ENCODE results near the gene GPR18.

Gene GPR18

DNA sequence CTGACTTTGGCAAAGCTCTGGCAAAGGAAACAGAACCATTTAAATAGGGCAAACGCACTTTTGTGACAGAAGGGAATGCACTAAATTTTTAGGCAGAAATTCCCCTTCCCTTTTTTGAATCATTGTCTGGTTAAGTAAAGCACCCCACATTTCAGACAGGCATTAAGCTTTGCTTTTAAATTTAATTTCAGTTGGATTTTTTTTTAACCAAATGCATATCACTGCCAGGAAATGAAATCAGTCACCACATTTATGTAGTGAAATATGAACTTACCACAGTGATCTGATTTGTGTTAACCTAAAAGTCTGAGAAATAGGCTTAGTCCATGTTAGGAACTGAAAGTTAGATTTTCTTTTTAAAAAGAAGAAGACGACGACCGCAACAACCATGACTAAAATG, 38.2 kb upstream of the GPR18 start:
- H3K9ac ChIP-seq (ENCODE audit: insufficient read length) = peak overlapping the region; percentile 26
- TF ChIP-seq FOXP2 (optimal IDR thresholded peaks at IDR 0.05; ENCODE audit: control extremely low read depth, extremely low read length, insufficient read depth) = no peak
- TF ChIP-seq POLR2AphosphoS5 (IDR thresholded peaks at IDR 0.05; ENCODE audit: borderline replicate concordance, low read depth, low read length) = no peak
- TF ChIP-seq EZH2 (IDR thresholded peaks at IDR 0.05) = no peak
- no peaks in the 10 kb centered on the region for H3K36me3 ChIP-seq (ENCODE audit: insufficient read depth, low read length)
- DNase-seq (ENCODE audit: low read depth, low spot score) = no peak
- H3K27ac ChIP-seq = peak overlapping the region; percentile 90
- peak overlapping the region; percentile 21 for H3K4me3 ChIP-seq
- no peaks in the 10 kb centered on the region for H3K9me3 ChIP-seq (ENCODE audit: low read depth, low read length)

DNA sequence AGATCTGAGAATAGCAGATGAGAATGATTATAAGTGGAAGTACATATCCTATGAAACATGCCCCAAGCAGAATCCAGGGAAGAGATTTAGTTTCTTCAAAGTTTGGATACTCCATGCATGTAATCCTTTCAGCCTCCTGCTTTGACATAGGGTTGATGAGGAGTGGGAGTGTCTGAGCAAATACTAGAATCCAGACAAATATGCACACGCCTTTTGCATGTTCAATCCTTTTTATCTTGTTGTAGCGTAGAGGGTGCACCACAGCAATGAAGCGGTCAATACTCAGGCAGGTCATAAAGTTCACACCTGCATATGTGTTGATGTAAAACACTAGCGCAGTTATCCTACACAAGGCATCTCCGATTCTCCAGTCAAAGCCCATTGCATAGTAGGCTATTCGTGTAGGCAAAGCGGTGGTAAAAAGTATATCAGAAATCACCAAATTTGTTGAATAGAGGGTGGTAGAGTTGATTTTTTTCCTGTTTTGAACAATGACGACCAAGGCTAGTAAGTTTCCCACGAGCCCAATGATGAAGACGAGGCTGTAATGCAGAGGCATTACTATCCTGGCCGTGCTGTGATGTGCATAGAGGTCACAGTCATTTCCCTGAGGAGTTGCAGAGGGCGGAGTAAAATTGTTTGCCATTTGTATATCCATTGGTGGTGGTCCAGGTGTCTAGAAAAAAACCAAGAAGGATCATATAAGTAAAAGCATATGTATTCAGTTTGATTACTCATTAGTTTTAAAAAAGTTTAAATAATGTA, 37.5 kb upstream of the GPR18 start:
- DNase-seq (ENCODE audit: low read depth, low spot score) = no peak

DNA sequence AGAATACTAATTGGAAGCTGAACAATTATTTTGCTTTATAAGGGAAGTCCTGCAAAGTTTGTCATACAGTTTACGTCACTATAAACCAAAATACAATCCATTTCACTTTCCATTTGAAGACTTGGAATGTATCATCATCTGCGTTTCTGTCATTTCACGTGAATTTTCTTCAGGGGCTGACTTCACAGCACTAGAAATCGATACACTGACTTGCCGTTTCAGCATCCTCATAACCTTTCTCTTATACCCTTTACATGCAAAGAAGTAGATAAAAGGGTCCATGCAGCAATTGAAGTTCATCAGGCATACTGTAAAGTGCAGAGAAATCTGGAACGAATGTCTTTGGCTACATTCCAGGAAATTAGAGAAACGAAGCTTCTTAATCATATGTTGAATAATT, 36.8 kb upstream of the GPR18 start:
- H3K9me3 ChIP-seq (ENCODE audit: low read depth, low read length) = no peaks in the 10 kb centered on the region
- H3K4me3 ChIP-seq = no peak overlapping the region
- TF ChIP-seq POLR2AphosphoS5 (IDR thresholded peaks at IDR 0.05; ENCODE audit: borderline replicate concordance, low read depth, low read length) (no peak), EZH2 (IDR thresholded peaks at IDR 0.05) (no peak), FOXP2 (optimal IDR thresholded peaks at IDR 0.05; ENCODE audit: control extremely low read depth, extremely low read length, insufficient read depth) (no peak)
- no peak overlapping the region for H3K9ac ChIP-seq (ENCODE audit: insufficient read length)
- no peak for DNase-seq (ENCODE audit: low read depth, low spot score)
- no peaks in the 10 kb centered on the region for H3K36me3 ChIP-seq (ENCODE audit: insufficient read depth, low read length)
- peak overlapping the region; percentile 90; the same call in 1 of the 2 replicates for H3K27ac ChIP-seq

More for the DNA sequence above, 37.5 kb upstream of the GPR18 start:
- Histone ChIP-seq H3K9ac (ENCODE audit: insufficient read length) (no peak overlapping the region), H3K4me3 (no peak overlapping the region), H3K27ac (peak overlapping the region; percentile 90; the same call in 1 of the 2 replicates), H3K36me3 (ENCODE audit: insufficient read depth, low read length) (no peaks in the 10 kb centered on the region), H3K9me3 (ENCODE audit: low read depth, low read length) (no peaks in the 10 kb centered on the region)
- TF ChIP-seq EZH2 (IDR thresholded peaks at IDR 0.05) (no peak), FOXP2 (optimal IDR thresholded peaks at IDR 0.05; ENCODE audit: control extremely low read depth, extremely low read length, insufficient read depth) (no peak)

DNA sequence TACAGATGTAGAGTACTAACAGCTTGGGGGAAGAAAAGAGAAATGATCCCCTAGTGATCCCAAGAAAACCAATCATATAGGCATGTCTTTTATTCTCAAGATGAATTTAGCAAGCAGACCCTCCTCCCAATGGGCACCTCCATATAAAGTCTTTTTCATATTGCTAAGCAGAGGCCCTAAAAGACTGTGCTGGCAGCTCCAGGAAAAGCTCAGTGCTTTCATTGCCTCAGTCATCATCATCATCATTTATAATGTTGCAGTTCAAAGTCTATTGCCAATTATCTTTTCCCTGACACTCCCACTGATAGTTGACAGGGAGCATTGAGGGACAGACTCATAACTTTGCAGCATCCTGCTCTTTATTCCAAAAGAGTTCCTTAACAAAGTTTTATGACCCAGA, 36.0 kb upstream of the GPR18 start:
- H3K4me3 ChIP-seq = no peak overlapping the region
- DNase-seq (ENCODE audit: low read depth, low spot score) = no peak
- TF ChIP-seq EZH2 (IDR thresholded peaks at IDR 0.05) = no peak
- no peak for TF ChIP-seq POLR2AphosphoS5 (IDR thresholded peaks at IDR 0.05; ENCODE audit: borderline replicate concordance, low read depth, low read length)
- TF ChIP-seq FOXP2 (optimal IDR thresholded peaks at IDR 0.05; ENCODE audit: control extremely low read depth, extremely low read length, insufficient read depth) = no peak
- H3K9me3 ChIP-seq (ENCODE audit: low read depth, low read length) = no peaks in the 10 kb centered on the region
- no peak overlapping the region for H3K27ac ChIP-seq
- H3K9ac ChIP-seq (ENCODE audit: insufficient read length) = no peak overlapping the region
- H3K36me3 ChIP-seq (ENCODE audit: insufficient read depth, low read length) = no peaks in the 10 kb centered on the region

DNA sequence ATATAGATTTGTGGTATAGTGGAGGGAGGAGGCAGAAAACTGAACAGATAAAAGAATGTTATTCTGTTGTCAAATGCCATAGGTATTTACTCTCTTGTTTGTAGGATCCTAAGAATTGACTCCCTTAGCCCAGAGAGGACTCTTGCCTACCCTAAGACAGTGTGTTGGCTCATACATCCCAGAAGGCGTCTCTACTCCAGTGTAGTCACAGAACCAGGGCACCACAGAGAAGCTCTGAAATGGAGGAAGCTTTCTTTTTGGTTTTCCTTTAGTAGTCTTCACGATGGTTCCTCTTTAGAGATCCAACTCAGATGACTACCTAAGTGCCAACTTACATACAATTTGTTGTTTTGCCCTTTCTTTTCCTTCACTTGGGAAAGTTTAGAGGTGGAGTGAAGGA, 35.0 kb upstream of the GPR18 start:
- H3K9ac ChIP-seq (ENCODE audit: insufficient read length) = no peak overlapping the region
- TF ChIP-seq POLR2AphosphoS5 (IDR thresholded peaks at IDR 0.05; ENCODE audit: borderline replicate concordance, low read depth, low read length) = no peak
- no peak for TF ChIP-seq EZH2 (IDR thresholded peaks at IDR 0.05)
- TF ChIP-seq FOXP2 (optimal IDR thresholded peaks at IDR 0.05; ENCODE audit: control extremely low read depth, extremely low read length, insufficient read depth) = no peak
- H3K27ac ChIP-seq = no peak overlapping the region
- no peaks in the 10 kb centered on the region for H3K36me3 ChIP-seq (ENCODE audit: insufficient read depth, low read length)
- DNase-seq (ENCODE audit: low read depth, low spot score) = no peak
- H3K4me3 ChIP-seq = no peak overlapping the region
- H3K9me3 ChIP-seq (ENCODE audit: low read depth, low read length) = no peaks in the 10 kb centered on the region

DNA sequence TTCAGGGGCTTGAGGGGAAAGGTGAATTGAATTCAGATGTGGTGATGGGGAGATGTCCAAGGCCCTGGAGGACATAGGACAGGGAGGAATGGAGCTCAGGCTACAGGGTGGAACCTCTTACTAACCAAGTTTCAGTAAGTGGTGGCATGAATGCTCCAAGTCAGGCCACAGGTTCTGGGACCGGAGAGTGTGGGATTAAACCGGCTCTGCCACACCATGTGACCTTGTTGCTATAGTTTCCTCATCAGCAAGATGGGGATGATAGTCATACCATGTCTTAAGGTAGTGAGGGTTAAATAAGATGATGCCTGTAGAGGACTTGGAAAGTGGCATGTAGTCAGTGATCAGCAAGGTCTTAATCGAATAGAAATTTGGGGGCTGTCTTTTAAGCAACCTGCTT, 32.7 kb upstream of the GPR18 start:
- Histone ChIP-seq H3K9me3 (ENCODE audit: low read depth, low read length) (no peaks in the 10 kb centered on the region), H3K9ac (ENCODE audit: insufficient read length) (no peak overlapping the region), H3K36me3 (ENCODE audit: insufficient read depth, low read length) (no peaks in the 10 kb centered on the region), H3K4me3 (no peak overlapping the region), H3K27ac (no peak overlapping the region)
- TF ChIP-seq EZH2 (IDR thresholded peaks at IDR 0.05) = no peak
- TF ChIP-seq FOXP2 (optimal IDR thresholded peaks at IDR 0.05; ENCODE audit: control extremely low read depth, extremely low read length, insufficient read depth) = no peak
- no peak for TF ChIP-seq POLR2AphosphoS5 (IDR thresholded peaks at IDR 0.05; ENCODE audit: borderline replicate concordance, low read depth, low read length)
- no peak for DNase-seq (ENCODE audit: low read depth, low spot score)

DNA sequence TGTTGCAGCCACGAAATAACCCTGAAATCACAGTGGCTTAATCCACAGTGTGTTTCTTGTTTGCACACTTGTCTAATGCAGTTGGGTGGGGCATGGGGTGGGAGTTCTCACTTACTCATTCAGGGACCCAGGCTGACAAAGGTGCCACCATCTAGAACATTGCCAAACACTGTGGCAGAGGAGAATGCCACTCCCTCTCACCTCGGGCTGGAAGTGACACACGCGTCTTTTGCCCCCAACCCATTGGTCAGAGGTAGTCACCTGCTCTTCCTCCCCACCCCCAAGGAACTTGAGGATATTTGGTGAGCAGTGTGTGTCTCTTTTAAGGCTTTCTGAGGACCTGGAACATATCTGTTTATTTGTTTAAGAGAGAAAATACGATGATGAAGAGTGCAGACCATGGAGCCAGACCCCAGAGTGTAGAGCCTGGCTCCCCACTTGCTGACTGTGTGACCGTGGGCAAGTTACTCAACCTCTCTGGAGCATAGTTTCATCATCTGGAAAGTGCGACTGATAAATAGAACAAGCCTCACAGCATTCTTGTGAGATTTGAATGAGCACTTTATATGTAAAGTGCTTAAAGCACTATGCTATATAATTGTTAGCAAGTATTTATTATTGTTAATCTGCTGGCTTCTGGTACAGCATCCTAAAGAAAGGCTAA, 31.6 kb upstream of the GPR18 start:
- H3K4me3 ChIP-seq = no peak overlapping the region
- H3K36me3 ChIP-seq (ENCODE audit: insufficient read depth, low read length) = no peaks in the 10 kb centered on the region
- H3K27ac ChIP-seq = no peak overlapping the region
- TF ChIP-seq FOXP2 (optimal IDR thresholded peaks at IDR 0.05; ENCODE audit: control extremely low read depth, extremely low read length, insufficient read depth) (no peak), POLR2AphosphoS5 (IDR thresholded peaks at IDR 0.05; ENCODE audit: borderline replicate concordance, low read depth, low read length) (no peak), EZH2 (IDR thresholded peaks at IDR 0.05) (no peak)
- no peak overlapping the region for H3K9ac ChIP-seq (ENCODE audit: insufficient read length)
- DNase-seq (ENCODE audit: low read depth, low spot score) = no peak
- H3K9me3 ChIP-seq (ENCODE audit: low read depth, low read length) = no peaks in the 10 kb centered on the region

DNA sequence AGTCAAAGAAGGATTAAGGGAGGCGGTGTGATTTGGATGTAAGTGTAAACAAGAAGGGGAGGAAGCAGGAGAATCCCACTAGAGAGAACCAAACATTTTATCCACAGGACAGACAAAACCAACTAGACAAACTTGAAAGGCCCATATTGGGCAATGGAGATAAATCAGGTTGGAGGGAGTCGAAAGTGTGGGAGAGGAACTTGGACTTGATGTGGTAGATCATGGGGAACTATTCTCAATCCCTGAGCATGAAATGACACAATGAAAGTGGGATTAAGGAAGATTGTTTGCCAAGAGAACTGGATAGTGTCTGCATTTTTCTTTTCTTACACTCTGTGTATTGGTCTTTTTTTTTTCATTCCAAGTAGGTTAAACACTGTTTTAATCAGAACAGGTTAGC, 31.1 kb upstream of the GPR18 start:
- no peak overlapping the region for H3K4me3 ChIP-seq

More for the DNA sequence above, 31.1 kb upstream of the GPR18 start:
- H3K9ac ChIP-seq (ENCODE audit: insufficient read length) = no peak overlapping the region
- no peaks in the 10 kb centered on the region for H3K9me3 ChIP-seq (ENCODE audit: low read depth, low read length)
- TF ChIP-seq EZH2 (IDR thresholded peaks at IDR 0.05) (no peak), FOXP2 (optimal IDR thresholded peaks at IDR 0.05; ENCODE audit: control extremely low read depth, extremely low read length, insufficient read depth) (no peak)
- H3K36me3 ChIP-seq (ENCODE audit: insufficient read depth, low read length) = no peaks in the 10 kb centered on the region
- no peak overlapping the region for H3K27ac ChIP-seq
- DNase-seq (ENCODE audit: low read depth, low spot score) = no peak

Data from SK-N-MC (cell line).